Naive thymus-derived CD8-positive, alpha-beta T cell (primary cell): ENCODE results near the gene DENND2C. TPM values are rescaled to one million over a fixed set of nuclear protein-coding genes. Genes with fewer than 3 reads are reported as not detected.
A peak's percentile ranks its signal among the peaks of the same experiment; 100 is the strongest.

Source experiments
- ATAC-seq, 2 donors: fragments of 150-1000 bp; cut with Tn5 transposase in 1 of 2; sonication (Bioruptor Pico), chemical (Tn5 transposase) in 1 of 2; 1 replicate in 1 of 2; 2 replicates in 1 of 2; pipeline ENCODE4 v1.10.0; 2021; ENCODE audit warnings: mild to moderate bottlenecking in 2 of 2, moderate library complexity in 2 of 2
- POLR2A ChIA-PET: fragments of 350-600 bp; sonication (Branson Sonifier 250); formaldehyde crosslinking; loops from one replicate; lab custom pipeline; 2021; ENCODE audit warnings: antibody characterized with exemption; lab: Charles Lee
- DNase-seq, 10 donors: peaks; one replicate each; pipeline versions ENCODE4 v3.0.0 to v3.0.0-alpha.2; 2020 to 2022
- H3K27ac Mint-ChIP-seq, 10 donors: one replicate each; pipeline ENCODE4 v1.8.0; 2020 to 2022; ENCODE audit warnings: mild to moderate bottlenecking in 10 of 10, mixed read lengths in 10 of 10, moderate library complexity in 4 of 10, inconsistent platforms in 1 of 10
- H3K27me3 Mint-ChIP-seq, 5 donors: one replicate each; pipeline ENCODE4 v1.8.0; 2021 to 2022; ENCODE audit warnings: mixed read lengths in 5 of 5
- H3K36me3 Mint-ChIP-seq, 3 donors: one replicate each; pipeline ENCODE4 v1.8.0; 2020 to 2022; ENCODE audit warnings: mixed read lengths in 3 of 3, mild to moderate bottlenecking in 2 of 3, inconsistent platforms in 1 of 3
- H3K4me1 Mint-ChIP-seq, 4 donors: one replicate each; pipeline ENCODE4 v1.8.0; 2021 to 2022; ENCODE audit warnings: mixed read lengths in 4 of 4
- H3K4me3 Mint-ChIP-seq, 10 donors: one replicate each; pipeline ENCODE4 v1.8.0; 2020 to 2022; ENCODE audit warnings: mild to moderate bottlenecking in 10 of 10, mixed read lengths in 10 of 10, moderate library complexity in 6 of 10, inconsistent platforms in 1 of 10
- H3K9me3 Mint-ChIP-seq, 9 donors: one replicate each; pipeline ENCODE4 v1.8.0; 2020 to 2022; ENCODE audit warnings: mixed read lengths in 9 of 9, mild to moderate bottlenecking in 3 of 9, inconsistent platforms in 1 of 9, moderate library complexity in 1 of 9
- polyA plus RNA-seq, 3 donors: library from polyadenylated mRNA; unstranded; fragments of 300-500 nt; fragmentation: Illumina TruSeq; gene quantifications; one replicate each; pipeline ENCODE4 v1.2.3, GENCODE V29; 2021
- total RNA-seq, 8 experiments: library from RNA in 2 of 8; stranded (reverse) in 2 of 8; gene quantifications; one replicate each; pipeline ENCODE4 v1.2.3 and lab custom pipeline; 2021 to 2026

Gene DENND2C
- total and polyA plus RNA-seq, 5 experiments from 2014 or later: 0.44 to 2.3 (median 1.0) TPM

DNA sequence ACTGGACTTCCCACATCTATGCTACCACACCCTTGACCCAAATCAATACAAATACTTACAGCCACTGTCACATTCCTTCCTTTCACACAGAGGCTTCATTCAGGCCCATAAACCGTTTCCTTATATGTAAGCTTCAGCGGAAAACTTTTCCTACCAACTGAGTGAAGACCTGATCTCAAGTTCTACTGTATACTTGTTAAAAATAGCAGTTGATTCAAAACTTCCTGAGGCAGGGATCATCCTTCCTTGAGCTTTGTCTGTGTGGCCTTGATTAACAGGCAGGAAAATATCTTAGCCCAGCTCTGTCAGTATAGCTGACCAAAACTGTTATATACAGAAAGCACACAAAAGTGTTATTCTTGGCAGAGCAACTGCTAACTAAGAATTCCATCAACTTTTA lies 42.7 kb downstream of the DENND2C start:
- H3K9me3 Mint-ChIP-seq: peaks cover 0 to 18% (median 4%) of the 10 kb centered on the region in 9 donors
- no peak overlapping the region for H3K4me3 Mint-ChIP-seq
- peaks cover 8 to 15% (median 10%) of the 10 kb centered on the region in 3 donors for H3K36me3 Mint-ChIP-seq
- ATAC-seq (no peak), DNase-seq (no peak)
- H3K27me3 Mint-ChIP-seq: peaks cover 11 to 26% (median 19%) of the 10 kb centered on the region in 5 donors
- H3K27ac Mint-ChIP-seq: no peak overlapping the region
- H3K4me1 Mint-ChIP-seq: peaks cover 0 to 3% (median 0%) of the 10 kb centered on the region in 4 donors
- POLR2A ChIA-PET: no interaction called here

DNA sequence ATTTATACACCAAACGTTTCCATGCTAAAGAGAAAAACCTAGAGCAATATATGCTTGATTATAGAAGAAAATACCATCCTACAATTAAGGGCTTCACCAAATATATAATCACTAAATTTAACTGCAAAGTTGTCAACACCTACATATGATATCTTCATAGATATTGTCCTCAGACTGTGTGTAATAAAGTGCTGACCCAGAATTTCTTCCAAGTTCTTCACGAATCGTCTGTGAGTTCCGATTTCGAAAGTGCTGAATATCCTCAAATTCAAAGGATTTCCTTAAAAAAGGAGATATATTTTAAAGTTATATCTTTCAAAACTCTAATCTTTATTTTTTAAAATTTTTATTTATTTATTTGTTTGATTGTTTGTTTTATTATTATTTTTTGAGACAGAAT lies 46.5 kb downstream of the DENND2C start:
- peaks cover under 1 to 12% (median 3%) of the 10 kb centered on the region in 5 donors for H3K27me3 Mint-ChIP-seq
- H3K36me3 Mint-ChIP-seq: peaks cover 0 to 12% (median 0%) of the 10 kb centered on the region in 3 donors
- ATAC-seq (no peak), DNase-seq (no peak)
- H3K9me3 Mint-ChIP-seq: no peaks in the 10 kb centered on the region
- no peak overlapping the region for H3K4me3 Mint-ChIP-seq
- no peak overlapping the region for H3K27ac Mint-ChIP-seq
- POLR2A ChIA-PET: interaction anchor here (0.5 kb wide), 1 partner anchor 519 kb away, joined by 3 read pairs; no protein-coding TSS in a partner anchor
- no peaks in the 10 kb centered on the region for H3K4me1 Mint-ChIP-seq

DNA sequence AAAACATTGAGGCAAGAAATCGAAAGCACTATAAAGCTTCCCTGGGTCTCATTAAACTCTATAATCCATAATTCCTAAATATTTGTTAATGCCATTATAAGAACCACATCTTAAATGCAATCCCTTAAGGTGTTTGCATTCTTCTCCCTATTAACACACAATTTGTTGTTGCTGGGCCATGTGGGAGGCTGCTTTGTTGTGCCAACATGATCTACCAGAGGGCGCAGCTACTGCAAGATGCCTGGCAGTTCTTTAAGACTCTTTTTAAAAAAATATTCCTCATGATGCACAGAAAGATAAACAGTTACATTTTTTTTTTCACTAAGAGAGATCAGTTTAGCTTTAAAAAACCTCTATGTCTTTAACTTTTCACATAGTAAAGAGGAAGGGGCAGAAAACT lies 49.4 kb downstream of the DENND2C start:
- POLR2A ChIA-PET: no interaction called here
- Mint-ChIP-seq H3K36me3 (peaks cover 0 to 29% (median 14%) of the 10 kb centered on the region in 3 donors), H3K9me3 (no peaks in the 10 kb centered on the region), H3K4me3 (no peak overlapping the region), H3K27ac (no peak overlapping the region), H3K4me1 (no peaks in the 10 kb centered on the region), H3K27me3 (peaks cover 0 to 6% (median 0%) of the 10 kb centered on the region in 5 donors)
- DNase-seq (no peak), ATAC-seq (no peak)

DNA sequence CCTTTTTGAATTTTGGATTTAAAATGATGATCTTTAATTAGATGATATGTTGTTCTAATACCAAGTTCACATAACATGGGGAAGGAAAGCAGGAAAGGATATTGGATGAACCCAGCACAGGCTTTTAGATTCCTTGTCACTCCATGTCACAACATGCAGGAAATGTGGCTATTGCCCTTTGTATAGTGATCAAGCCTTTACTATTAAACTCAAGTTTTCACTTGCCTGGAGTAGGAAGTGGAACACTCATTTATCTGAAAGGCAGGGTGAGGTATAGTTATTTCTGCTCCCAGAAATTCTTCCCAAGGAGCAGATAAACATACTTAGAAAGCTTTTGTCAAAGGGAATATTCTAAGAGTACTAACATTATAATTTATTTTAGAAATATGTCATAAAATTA lies 51.2 kb downstream of the DENND2C start:
- Mint-ChIP-seq H3K36me3 (peaks cover 0 to 41% (median 20%) of the 10 kb centered on the region in 3 donors), H3K27ac (no peak overlapping the region), H3K4me1 (no peaks in the 10 kb centered on the region), H3K27me3 (peaks cover 0 to 10% (median under 1%) of the 10 kb centered on the region in 5 donors), H3K9me3 (no peaks in the 10 kb centered on the region), H3K4me3 (no peak overlapping the region)
- ATAC-seq (no peak), DNase-seq (no peak)
- POLR2A ChIA-PET: no interaction called here

DNA sequence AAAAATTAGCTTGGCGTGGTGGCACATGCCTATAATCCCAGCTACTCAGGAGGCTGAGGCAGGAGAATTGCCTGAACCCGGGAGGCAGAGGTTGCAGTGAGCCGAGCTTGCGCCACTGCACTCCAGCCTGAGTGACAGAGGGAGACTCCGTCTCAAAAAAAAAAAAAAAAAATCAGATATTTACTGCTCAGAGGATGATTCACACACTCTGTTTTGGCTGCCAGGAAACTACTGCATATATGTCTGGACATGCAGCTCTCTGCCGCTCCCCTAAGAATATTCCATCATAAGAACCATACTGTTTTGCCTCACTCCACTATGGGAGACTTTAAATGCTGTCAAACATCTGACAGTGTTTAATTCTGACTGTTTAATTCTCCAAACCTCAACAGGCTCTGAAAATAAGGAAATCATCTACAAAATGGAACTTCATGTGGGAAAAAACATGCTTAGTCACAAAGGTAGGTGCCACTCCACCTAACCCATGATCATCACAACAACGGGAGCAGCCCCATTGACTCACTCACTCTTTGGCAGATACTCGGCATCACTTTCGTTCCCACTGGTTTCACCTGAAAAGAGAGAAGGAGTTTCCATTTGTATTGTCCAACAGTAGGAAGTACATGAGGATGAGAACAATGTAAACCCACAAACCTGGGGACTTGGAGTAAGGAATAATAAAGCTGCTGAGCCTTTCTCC lies 59.2 kb downstream of the DENND2C start:
- POLR2A ChIA-PET: interaction anchor here (0.7 kb wide), 1 partner anchor 116 kb away, joined by 4 read pairs; no protein-coding TSS in a partner anchor
- Mint-ChIP-seq H3K4me1 (no peaks in the 10 kb centered on the region), H3K27ac (no peak overlapping the region), H3K36me3 (peaks cover 0 to 26% (median 10%) of the 10 kb centered on the region in 3 donors), H3K27me3 (peaks cover 0 to 14% (median 3%) of the 10 kb centered on the region in 5 donors), H3K4me3 (no peak overlapping the region), H3K9me3 (no peaks in the 10 kb centered on the region)
- ATAC-seq (no peak), DNase-seq (no peak)

DNA sequence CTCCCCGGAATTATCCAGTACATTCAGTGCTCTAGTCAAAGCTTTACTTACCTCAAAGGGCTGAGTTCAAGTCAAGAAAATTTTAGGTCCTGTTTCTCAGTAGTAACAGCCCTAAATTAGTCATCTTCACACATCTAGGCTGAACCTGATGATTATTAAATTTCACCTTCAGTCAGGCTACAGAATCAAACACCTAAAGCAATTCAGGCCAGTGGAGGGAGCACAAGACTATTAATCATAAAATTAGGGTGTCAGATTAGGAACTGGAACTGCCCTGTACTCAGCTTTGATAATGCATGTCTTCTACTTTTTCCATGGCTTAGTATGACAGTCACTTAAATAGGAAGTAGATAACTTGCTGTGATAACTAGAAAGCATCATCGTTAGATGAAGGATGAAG lies 60.0 kb downstream of the DENND2C start:
- Mint-ChIP-seq H3K36me3 (peaks cover 0 to 22% (median 8%) of the 10 kb centered on the region in 3 donors), H3K4me3 (no peak overlapping the region), H3K27ac (no peak overlapping the region), H3K27me3 (peaks cover 0 to 14% (median 4%) of the 10 kb centered on the region in 5 donors), H3K9me3 (no peaks in the 10 kb centered on the region), H3K4me1 (no peaks in the 10 kb centered on the region)
- POLR2A ChIA-PET: no interaction called here
- ATAC-seq (no peak), DNase-seq (no peak)

DNA sequence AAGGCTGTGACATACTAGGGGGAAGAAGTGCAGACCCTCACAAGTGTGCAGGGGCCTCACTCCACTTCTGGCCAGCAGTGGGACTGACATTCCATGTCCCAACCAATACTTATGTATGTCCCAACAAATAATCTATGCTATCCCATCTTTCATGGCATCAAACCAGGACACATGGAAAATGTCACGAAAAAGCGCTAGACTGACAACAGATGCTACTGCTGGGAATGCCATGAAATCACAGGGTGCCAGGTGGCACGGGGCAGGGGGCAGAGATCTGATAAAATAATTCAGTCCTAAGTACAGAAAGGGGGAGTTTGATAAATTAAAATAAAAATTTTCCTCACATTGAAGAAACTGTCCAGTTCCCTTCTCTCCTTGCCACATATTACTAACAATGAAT lies 60.8 kb downstream of the DENND2C start:
- Mint-ChIP-seq H3K27me3 (peaks cover 0 to 17% (median 6%) of the 10 kb centered on the region in 5 donors), H3K9me3 (peaks cover 0 to 2% (median 0%) of the 10 kb centered on the region in 9 donors), H3K27ac (no peak overlapping the region), H3K4me3 (no peak overlapping the region), H3K36me3 (peaks cover 1 to 23% (median 10%) of the 10 kb centered on the region in 3 donors), H3K4me1 (no peaks in the 10 kb centered on the region)
- POLR2A ChIA-PET: no interaction called here
- DNase-seq (no peak), ATAC-seq (no peak)

DNA sequence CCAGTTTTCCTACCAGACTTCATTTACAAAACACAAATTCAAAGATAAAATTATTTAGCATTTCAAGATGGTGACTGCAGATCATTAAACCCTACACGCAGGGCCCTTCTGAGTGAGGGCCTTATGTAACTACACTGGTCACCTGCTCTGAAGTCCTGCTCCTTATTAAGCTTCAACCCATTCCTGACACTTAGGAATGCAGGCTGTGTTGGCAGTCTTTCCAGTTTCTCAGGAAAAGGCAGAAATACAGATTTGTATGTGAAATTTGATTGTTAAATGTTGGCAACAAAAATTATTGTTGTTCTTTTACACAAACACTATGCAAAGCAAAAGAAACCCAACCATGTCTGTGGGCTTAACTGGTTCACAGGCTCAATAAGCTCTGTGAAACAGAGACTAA lies 62.6 kb downstream of the DENND2C start:
- POLR2A ChIA-PET: no interaction called here
- DNase-seq: no peak
- Mint-ChIP-seq H3K27ac (no peak overlapping the region), H3K27me3 (peaks cover 0 to 12% (median 0%) of the 10 kb centered on the region in 5 donors), H3K9me3 (peaks cover 0 to 3% (median 0%) of the 10 kb centered on the region in 9 donors), H3K4me3 (no peak overlapping the region), H3K4me1 (no peaks in the 10 kb centered on the region), H3K36me3 (peaks cover 6 to 22% (median 13%) of the 10 kb centered on the region in 3 donors)
- ATAC-seq: no peak

DNA sequence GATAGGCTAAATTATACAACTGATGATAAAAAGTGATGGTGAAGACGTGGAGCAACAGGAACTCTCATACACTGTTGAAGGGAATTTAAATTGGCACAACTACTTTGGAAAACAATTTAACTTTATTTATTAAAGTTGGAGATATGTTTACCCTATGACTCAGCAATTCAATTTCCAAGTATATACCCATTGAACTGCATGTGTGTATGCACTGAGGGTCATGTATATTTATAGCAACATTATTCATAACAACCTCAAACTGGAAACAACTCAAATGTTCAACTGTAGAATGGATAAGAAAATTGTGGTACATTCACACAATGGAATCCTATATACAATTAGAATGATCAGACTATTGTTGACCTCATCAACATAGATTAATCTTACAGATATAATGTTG lies 71.9 kb downstream of the DENND2C start:
- POLR2A ChIA-PET: no interaction called here
- no peak for ATAC-seq

DNA sequence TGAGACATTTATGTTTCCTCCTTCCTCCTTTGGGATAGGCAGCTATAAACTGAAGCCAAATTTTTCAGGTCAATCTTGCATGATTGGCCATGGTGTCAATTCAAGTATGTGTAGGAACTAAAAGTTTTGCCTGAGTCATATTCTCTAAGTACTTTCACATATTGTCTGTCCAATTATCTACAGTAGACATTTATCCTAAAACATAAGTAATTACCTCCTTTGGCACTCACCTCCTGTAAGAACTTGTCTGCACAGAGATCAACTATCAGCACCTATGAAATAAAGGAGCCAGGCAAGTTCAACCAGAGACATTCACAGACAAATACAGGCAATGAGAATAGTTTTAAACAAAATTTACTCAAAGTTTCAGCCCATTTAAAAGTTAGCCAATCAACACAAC lies 74.2 kb downstream of the DENND2C start:
- no peak overlapping the region for H3K4me3 Mint-ChIP-seq
- no peaks in the 10 kb centered on the region for H3K4me1 Mint-ChIP-seq
- ATAC-seq: no peak
- POLR2A ChIA-PET: no interaction called here
- H3K27me3 Mint-ChIP-seq: peaks cover 4 to 30% (median 9%) of the 10 kb centered on the region in 5 donors
- H3K9me3 Mint-ChIP-seq: no peaks in the 10 kb centered on the region
- no peak for DNase-seq
- H3K27ac Mint-ChIP-seq: no peak overlapping the region
- peaks cover 16 to 27% (median 19%) of the 10 kb centered on the region in 3 donors for H3K36me3 Mint-ChIP-seq

More for the DNA sequence above, 71.9 kb downstream of the DENND2C start:
- H3K4me3 Mint-ChIP-seq: no peak overlapping the region
- no peak overlapping the region for H3K27ac Mint-ChIP-seq
- H3K36me3 Mint-ChIP-seq: peaks cover 13 to 29% (median 14%) of the 10 kb centered on the region in 3 donors
- H3K27me3 Mint-ChIP-seq: peaks cover 0 to 22% (median 5%) of the 10 kb centered on the region in 5 donors
- H3K4me1 Mint-ChIP-seq: no peaks in the 10 kb centered on the region
- no peaks in the 10 kb centered on the region for H3K9me3 Mint-ChIP-seq
- DNase-seq: no peak

DNA sequence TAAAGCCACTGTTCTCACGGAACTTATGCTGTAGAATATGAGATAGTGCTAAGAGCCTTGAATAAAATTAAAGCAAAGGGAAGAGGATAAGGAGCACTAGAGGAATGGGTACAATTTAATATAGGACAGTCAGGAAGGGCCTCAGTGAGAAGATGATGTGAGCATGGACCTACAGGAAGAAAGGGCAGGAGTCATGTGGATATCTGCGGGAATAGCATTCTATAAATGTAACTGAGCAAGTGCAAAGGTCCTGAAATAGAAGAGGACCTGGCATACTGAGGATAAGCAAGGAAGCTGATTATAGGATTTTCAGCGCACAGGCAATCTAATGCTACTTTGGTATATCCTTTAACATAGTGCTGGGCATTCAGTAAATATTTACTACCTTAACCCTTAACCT lies 75.8 kb downstream of the DENND2C start:
- ATAC-seq (no peak), DNase-seq (no peak)
- no peak overlapping the region for H3K4me3 Mint-ChIP-seq
- no peak overlapping the region for H3K27ac Mint-ChIP-seq
- POLR2A ChIA-PET: no interaction called here
- H3K9me3 Mint-ChIP-seq: no peaks in the 10 kb centered on the region
- H3K27me3 Mint-ChIP-seq: peaks cover 4 to 31% (median 9%) of the 10 kb centered on the region in 5 donors
- peaks cover 16 to 24% (median 19%) of the 10 kb centered on the region in 3 donors for H3K36me3 Mint-ChIP-seq
- H3K4me1 Mint-ChIP-seq: no peaks in the 10 kb centered on the region

DNA sequence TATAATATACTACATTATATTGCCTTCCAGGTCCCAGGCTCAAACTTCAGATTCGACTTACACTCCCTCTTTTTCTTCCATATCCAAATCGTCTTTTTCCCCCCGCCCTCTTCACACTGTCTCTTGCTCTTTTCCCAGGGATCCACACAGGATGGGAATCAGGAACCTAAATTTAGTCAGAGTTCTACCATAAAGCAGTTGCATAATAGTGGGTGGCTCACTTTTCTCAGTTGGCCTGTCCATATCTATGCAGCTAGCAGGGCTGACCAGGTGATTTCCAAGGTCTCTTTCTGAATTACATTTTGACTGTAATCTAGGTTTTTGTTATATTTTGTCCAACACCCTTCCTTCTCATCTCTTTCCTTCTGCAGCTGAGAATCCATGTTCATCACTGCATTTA lies 80.7 kb downstream of the DENND2C start:
- Mint-ChIP-seq H3K27ac (peak overlapping the region in 1 of 10 donors; percentile 6), H3K36me3 (peaks cover 4 to 12% (median 10%) of the 10 kb centered on the region in 3 donors), H3K9me3 (no peaks in the 10 kb centered on the region), H3K4me3 (no peak overlapping the region), H3K27me3 (peaks cover 4 to 31% (median 8%) of the 10 kb centered on the region in 5 donors), H3K4me1 (no peaks in the 10 kb centered on the region)
- ATAC-seq: no peak
- POLR2A ChIA-PET: no interaction called here
- DNase-seq: no peak

DNA sequence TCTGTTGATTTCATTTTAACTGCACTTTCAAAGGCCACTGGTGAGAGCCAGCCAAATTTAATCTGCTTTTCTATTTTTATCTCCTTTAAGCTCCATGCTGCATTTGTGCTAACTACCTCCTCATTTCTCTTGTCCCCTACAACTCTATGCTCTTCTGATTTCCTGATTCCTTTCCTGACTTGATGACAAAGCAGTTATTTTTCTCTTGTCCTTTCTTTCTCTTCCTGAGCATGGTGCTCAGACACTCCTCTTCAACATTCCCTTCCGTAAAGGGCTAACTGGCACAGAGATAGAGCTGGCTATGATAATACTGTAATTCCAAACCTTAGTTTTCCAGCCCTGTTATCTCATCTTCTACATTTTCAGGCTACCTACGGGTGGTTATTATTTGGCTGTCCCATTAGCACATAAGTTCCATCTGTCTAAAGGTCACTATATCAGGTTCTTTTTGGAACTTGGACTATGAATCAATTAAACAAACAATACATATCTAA lies 81.6 kb downstream of the DENND2C start:
- POLR2A ChIA-PET: no interaction called here
- DNase-seq (no peak), ATAC-seq (no peak)
- Mint-ChIP-seq H3K27ac (no peak overlapping the region), H3K9me3 (peaks cover 0 to 3% (median 0%) of the 10 kb centered on the region in 9 donors), H3K4me3 (no peak overlapping the region), H3K27me3 (peaks cover 4 to 30% (median 7%) of the 10 kb centered on the region in 5 donors), H3K36me3 (peaks cover 4 to 8% (median 6%) of the 10 kb centered on the region in 3 donors), H3K4me1 (no peaks in the 10 kb centered on the region)
